GM18867 (cell line): ENCODE results near the gene SSTR5.
"Not testable (repeated sequence)": the region's sequence is repeated elsewhere in the genome, so short reads cannot be mapped to it uniquely, and the experiment has no call there.

ENCODE experiments used
- ATAC-seq: cut with Tn5 transposase; IDR thresholded peaks from one replicate; pipeline ENCODE4 v1.9.1; 2021; ENCODE audit warnings: mild to moderate bottlenecking, moderate library complexity; ENCODE audit not compliant: unreplicated experiment

SSTR5 gene

DNA sequence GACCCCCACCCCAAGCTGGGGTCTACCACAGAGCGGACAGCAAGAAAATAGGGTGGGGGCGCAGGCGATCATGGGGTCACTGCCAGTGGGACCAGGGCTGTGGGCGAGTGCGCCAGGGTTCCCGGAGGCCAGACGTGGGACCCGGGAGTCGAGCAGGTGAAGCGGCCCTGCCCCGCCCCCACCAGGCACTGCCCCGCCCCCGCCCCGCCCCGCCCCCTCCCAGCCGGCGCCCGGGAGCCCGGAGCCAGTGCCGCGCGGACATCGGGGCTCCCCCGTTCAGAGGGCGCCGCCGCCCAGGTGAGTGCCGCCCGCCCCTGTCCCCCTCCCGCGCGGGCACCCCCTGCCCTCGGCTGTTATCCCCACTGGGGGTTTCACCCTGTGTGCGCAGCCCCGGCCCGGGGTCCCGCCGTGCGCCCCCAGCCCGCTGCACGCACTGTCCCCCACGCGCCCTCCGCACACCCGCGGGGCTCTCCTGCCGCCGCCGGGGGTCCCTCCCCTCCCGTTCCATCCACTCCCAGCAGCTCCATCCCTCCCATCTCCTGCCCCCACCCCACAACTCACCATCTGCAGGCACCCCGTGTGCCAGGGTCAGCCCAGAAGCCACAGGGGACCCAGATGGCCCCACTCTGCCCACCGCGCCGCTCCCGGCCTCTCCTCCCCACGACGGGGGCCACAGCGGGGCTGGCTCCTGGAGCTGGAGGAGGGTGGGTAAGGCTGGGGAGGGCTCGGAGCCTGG lies at the start of gene SSTR5:
SSTR5 (plus strand) TSS at position 222 of the 736 bp plus-strand sequence. CDS start 6,122 bp downstream, outside the sequence.
- ATAC-seq: no peak

DNA sequence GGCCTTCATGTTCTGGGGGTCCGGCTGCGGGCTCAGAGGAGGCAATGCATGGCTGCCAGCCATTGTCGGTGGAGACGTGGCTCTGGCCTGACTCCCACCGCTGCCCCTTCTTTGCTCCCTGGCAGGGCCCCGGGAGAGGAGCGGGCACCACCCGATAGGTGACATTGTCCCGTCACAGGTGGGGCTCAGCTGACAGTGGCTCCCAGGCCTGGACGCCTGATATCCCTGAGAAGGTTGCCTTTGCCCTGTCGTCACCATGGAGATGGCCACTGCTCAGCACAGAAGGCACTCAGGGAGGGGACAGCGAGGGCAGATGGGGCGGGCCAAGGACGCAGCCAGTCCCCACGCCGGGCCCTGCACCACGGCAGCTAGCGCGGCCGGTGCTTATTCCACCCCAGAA lies 48.4 kb upstream of the SSTR5 start:
- ATAC-seq: no peak

DNA sequence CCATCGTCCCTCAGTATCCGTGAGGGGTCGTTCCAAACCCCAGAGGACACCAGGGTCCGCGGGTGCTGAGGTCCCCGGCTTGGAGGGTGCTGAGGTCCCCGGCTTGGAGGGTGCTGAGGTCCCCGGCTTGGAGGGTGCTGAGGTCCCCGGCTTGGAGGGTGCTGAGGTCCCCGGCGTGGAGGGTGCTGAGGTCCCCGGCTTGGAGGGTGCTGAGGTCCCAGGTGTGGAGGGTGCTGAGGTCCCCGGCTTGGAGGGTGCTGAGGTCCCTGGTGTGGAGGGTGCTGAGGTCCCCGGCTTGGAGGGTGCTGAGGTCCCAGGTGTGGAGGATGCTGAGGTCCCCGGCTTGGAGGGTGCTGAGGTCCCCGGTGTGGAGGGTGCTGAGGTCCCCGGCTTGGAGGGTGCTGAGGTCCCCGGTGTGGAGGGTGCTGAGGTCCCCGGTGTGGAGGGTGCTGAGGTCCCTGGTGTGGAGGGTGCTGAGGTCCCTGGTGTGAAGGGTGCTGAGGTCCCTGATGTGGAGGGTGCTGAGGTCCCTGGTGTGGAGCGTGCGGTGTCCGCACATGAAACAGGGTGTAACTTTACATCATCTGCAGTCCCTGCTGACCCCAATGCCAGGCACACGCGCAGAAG lies 47.3 kb upstream of the SSTR5 start:
- ATAC-seq: not testable (repeated sequence)

DNA sequence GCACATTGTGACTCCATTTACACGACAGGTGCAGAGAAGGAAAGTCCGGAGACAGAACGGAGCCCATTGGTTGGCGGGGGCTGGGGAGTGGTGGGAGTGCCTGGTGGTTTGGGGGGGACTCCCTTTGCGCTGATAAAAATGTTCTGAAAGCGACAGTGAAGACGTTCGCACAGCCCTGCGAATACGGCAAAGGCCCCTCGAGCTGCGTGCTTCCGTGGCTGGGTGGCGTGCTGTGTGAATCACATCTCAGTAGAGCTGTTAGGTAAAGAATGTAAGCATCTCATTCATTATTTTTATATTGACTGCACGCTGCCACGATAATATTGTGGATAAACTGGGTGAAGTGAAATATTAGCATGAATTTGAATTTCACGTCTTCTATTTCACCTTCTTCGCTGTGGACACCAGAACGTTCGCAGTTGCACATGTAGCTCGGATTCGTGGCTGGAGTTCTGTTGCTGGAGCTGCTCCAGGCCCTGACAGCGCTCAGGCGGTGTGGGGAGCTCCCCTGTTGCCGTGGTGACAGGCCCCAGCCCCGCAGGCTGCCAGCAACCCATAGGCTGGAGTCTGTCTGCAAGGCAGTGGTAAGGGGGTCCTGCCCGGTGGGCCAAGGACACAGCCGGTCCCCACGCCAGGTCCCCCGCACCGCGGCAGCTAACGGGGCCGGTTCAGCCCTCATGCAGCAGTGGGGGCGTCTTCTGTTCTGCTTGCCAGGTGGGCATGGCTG lies 46.3 kb upstream of the SSTR5 start:
- ATAC-seq: no peak

DNA sequence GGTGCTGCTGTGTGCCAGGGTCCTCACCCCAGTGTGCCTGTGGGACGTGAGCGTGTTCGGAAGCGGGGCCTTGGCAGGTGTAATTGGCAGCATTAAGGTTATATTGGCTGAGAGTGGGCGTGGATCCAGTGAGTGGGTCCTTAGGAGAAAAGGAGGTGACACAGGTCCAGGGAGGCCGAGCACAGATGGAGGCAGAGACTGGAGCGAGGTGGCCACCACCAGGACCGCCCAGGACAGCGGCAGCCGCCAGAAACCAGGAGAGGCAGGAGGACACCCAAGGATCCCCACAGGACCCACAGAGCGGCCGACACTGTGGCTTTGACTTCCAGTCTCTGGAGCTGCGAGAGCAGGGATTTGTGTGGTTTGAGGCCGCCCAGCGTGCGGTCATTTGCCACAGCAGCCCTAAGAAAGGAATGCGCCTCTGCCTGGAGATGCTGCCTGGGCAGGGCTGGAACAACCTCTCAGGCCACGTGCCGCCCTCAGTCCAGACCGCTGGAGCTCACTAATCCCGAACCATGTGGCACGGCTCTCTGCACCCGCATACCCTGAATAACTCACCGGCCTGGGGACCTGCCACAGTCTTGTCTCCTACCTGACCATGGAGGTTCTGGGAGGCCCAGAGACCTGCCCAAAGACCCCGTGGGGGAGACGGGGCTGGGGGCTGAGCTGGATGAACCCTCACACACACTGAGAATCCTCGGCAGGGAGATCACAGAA lies 45.6 kb upstream of the SSTR5 start:
- no peak for ATAC-seq

DNA sequence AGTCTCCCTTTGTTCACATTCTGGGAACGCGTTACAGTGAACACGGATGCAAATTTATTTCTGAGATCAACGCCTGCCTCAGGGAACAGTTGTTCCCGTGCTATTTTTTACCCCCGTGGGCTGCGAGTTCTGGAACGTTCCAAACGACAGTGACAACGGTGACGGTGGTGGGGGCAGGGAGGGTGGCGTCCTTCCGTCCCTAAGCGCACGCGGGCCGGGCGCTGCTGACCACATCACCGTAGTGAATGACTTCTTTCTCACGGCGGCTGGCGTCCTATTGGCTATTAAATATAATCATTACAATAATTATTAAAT lies 45.1 kb upstream of the SSTR5 start:
- no peak for ATAC-seq

DNA sequence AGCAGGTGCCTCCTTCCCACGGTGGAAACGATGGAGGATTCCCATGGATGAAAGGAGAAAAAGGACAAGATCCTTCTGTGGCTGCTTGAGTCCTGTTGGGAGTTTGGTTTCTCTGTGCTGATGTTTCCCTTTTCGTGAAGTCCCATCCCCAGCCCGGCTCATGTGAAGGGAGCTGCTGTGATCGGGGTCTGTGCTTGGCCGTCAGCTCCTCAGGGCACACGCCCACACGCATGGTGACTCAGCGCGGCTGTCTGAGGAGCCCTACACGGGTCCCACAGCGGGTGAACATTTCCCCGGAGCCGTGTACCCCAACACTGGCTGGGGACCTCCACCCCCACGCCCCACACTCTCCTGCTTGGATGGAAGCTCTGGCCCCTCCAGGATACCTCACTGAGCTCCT lies 44.5 kb upstream of the SSTR5 start:
- no peak for ATAC-seq

DNA sequence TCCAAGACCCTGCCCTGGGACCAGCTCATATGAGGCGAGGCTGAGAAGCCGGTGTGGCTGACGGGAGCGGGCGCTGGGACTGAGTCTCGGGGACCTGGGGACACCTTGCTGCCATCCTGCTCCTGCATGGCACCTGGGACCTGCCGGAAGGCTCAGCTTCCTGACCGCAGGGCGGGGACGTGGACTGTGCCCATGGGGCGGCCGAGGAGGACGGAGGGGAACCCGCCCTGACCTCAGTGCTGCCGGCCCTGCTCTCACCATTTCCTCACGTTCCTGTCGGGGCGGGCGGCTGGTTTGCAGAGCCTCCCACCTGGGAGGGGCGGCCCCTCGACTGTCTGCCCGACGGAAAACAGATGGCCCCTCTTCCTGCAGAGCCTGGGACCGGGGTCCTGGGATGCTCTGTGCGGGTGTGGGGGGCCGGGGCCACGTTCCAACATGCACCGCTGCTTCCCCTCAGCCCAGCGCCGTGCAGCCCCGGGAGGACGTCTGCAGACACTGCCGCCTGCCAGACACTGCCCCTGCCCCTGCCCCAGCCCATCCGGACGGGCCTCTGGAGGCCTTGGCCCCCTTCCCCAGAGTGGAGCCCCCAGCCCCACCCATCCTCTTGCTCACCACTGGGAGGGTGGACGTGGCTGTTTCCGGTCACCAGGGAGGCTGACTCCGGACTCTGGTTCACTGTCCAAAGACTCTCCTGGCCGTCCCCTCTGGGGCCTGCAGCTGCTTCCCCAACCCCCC lies 43.9 kb upstream of the SSTR5 start:
- no peak for ATAC-seq

DNA sequence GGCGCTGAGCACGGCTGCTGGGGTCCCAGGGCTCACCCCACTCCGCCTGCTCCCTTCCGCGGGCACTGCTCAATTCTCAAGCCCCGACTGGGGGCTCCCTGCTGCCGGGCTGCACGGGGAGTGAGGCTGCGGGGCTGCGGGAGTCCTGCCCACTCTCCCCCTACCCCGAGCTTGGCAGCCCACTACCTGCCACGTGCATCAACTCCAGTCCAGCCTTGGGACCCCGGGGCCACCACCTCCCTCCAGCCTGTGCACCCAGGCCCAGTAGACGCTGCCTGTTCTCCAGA lies 43.3 kb upstream of the SSTR5 start:
- no peak for ATAC-seq

DNA sequence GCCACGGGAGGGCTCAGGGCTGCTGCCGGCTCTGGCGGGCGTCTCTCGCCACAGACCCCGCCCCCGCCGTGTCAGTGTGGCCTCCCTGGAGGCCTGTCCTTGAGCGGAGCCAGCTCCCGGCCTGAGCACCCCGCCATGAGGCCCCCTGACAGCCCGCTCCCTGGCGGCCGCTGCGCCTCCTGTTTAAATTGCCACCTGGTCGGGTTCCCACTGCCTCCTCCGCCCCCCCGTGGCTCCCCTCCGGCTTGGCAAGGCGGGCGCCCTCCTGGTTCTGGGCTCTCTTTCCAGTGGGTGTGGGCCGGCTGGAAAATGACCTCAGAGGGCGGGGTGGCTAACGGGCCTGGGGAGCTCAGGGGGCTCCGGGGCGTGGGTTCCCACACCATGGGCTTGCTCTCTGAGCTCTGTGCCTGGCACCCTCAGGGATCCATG lies 42.1 kb upstream of the SSTR5 start:
- no peak for ATAC-seq

DNA sequence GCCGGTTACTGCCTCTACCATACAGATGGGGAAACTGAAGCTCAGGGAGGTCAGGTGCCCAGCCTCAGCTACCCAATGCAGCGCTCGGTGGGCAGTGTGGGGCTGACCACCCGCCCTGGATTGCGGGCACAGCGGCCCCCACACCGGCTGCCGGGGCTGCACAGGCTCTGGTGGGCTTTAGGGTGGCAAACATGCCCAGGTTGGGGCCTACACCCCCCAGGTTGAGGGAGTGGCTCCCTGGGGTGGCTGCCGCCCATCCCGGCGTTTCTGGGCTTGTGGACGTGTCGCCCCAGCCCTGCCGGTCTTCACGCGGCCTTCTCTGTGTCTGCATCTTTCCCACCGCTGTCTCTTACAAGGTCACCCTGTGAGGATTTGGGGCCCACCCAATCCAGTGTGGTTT lies 40.9 kb upstream of the SSTR5 start:
- ATAC-seq: no peak

DNA sequence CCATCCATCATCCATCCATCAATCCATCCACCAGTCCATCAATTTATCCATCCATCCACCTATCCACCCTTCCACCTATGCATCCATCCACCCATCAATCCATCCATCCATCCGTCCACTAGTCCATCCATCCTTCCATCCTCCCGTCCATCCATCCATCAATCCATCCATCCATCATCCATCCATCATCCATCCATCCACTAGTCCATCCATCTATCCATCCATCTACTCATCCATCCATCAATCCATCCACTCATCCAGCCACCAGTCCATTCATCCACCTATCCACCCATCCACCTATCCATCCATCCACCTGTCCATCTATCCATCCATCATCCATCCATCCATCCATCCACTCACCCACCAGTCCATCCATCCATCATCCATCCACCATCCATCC lies 39.9 kb upstream of the SSTR5 start:
- no peak for ATAC-seq

DNA sequence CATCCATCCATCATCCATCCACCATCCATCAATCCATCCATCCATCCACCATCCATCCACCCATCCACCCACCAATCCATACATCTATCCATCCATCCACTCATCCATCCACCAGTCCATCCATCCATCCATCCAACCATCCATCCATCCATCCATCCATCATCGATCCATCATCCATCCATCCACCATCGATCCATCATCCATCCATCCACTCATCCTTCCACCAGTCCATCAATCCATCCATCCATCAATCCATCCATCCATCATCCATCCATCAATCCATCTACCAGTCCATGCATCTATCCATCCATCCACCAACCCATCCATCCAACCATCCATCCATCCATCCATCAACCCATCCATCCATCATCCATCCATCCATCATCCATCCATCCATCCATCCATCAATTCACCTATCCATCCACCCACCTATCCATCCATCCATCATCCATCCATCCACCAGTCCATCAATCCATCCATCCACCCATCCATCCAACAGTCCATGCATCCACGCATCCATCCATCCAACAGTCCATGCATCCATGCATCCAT lies 39.3 kb upstream of the SSTR5 start:
- ATAC-seq: no peak

DNA sequence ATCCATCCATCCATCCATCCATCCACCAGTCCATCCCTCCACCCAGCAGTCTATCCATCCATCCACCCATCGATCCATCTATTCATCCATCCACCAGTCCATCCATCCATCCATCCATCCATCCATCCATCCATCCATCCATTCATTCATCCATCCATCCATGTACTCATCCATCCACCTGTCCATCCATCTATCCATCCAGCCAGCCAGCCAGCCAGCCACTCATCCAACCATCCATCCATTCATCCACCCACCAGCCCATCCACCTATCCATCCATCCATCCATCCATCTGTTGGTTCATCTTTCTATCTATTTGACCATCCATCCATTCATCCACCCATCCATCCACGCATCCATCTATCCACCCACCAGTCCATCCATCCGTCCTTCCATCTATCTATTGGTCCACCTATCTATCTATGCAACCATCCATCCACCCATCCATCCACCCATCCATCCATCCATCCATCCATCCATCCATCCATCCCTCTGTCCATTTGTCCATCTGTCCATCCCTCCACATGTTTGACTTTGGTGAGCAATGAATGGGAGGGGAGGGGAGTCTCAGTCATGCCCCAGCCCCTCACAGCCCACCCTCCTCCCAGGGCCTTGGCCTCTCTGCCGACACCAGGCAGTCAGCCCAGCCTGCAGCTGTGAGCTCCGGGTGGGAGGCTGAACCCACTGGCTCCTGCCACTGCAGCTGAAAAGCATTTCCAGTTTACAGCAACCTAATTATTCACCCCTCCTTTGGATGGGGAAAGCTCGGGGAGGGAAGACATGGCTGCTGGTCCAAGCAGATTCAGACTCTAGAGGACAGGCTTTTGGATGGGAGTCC lies 38.1 kb upstream of the SSTR5 start:
- ATAC-seq: no peak

DNA sequence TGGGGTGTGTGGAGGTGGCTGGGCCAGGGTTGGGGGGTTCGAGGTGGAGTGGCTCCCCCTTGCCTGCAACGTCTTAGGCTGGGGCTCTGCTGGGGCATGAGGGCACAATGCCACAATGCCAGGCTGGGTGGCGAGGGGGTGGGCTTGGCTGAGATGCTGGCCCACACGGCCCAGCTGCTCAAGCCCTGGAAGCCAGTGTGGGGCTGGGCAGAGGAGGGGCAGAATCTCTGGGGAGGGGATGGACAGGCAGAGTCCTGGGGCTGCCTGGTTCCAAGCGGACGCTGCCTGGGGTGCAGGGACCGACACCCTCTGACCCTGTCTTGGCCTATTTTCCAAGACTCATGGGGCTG lies 37.5 kb upstream of the SSTR5 start:
- ATAC-seq: no peak

DNA sequence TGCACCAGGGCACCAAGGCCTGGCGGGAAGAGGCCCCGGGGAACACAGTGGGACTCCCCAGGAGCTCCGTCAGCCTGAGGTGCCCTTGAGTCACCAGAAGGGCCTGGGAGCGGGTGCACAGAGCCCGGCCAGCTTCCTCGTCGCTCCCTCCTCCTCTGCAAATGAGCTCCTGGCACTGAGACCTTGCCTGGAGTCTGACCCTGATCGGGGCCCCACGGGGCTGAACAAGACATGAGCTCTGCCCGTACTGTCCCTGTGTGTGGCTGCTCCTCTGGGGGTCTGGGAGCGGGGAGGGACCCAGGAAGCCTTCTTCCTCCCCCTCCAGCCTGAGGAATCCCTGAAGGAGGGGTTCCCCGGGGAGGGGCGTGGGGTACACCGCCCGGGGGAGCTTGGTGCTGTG lies 36.4 kb upstream of the SSTR5 start:
- no peak for ATAC-seq

DNA sequence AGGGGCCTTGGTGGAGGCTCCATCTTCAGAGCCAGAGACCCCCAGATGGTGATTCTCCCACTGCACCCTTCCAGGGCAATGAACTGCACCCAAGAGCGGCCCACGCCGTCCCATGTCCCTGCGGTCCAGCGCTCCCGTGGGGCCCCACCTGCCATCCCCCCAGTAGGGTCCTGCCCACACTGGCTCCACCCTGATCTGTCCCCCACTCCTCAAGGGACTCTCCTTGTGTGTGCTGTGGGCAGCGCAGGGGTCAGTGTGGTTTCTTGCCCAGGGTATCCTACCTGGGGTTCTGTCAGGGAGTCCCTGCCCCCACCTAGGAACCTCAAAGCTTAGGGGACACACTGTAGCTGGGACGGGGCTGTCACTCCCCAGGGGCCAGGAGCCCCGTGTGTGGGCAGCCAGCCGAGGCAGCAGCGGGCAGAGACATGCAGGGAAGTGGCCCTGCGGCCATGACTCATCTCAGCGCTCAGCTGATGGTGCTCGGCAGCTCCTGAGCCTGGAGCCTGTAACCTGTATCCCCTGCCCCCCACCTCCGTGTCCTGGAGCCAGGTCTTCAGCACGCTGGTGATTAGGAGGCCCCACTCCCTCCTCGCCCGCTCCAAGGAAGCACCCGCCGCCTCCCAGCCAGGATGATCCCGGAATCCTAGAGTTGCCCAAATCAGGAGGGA lies 35.7 kb upstream of the SSTR5 start:
- no peak for ATAC-seq

DNA sequence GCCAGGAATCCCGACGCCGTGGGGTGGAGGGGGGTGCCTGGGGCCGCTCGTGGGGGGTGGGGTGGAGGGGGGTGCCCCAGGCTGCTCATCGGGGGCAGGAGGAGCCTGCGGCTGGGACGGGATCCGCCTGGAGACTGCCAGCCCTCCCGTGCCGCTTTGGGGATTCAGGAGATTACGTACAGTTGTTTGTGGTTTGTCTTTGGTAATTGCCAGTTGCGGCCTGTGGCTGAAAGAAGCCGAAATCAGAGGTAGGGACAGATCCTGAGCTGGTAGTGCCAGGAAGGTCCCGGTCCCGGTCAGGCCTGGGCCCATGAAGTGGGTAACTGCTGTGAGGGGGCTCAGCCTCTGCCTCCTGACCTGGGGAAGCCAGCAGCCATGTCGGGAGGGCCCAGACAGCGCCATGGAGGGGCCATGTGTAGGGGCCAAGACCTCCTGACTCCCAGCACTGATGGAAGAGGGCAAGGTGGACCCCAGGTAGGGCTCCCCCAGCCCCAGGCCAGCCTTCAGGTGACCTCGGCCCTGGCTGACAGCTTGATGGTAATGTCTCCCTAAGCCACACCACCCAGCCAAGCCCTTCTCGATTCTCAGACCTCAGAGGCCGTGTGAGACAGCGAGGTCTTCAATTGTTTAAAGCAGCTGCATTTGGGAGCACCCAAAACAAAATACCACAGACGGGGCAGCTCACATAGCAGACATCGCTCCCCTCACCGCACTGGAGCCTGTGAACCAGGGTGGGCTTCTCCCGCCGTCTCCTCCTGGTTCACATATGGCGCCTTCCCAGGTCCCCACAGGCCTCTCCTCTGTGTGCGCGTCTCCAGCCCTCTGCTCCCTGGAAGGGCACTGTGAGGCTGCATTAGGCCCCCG lies 34.9 kb upstream of the SSTR5 start:
- no peak for ATAC-seq

DNA sequence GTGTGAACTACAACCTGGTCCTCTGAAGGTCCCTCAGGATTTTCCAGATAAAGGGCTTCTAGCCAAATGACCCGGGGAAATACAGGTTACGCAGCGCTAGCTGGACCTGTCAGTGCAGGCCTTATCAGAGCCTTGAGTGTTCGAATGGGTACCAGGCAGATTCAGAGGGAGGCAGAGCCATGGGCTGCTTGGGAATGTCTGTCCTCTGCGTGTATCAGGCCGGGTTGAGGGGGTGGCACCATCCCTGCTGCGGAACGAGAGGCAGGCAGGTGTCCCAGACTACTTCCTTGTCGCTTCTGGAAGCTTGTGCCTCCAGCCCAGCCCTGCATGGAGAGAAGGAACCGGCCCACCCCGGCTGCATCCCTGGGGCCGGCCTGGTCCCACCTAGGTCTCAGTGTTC lies 33.6 kb upstream of the SSTR5 start:
- ATAC-seq: no peak
